NCI-H524 (cell line): ENCODE results near the gene C14orf132.

Source experiments
- DNase-seq, 2 experiments: peaks; one replicate each; lab custom pipeline; 2025; lab: John Stamatoyannopoulos, UW

Gene C14orf132

GRCh38 chr14:96119947-96120346, 80.8 kb downstream of the C14orf132 start:
- no peak for DNase-seq

GRCh38 chr14:96120392-96120791, 81.2 kb downstream of the C14orf132 start:
- no peak for DNase-seq

- DNase-seq = peak in 1 of 2 experiments; percentile 21
Measured at GRCh38 chr14:96120941-96121340, 81.8 kb downstream of the C14orf132 start.

GRCh38 chr14:96121660-96122395, 82.7 kb downstream of the C14orf132 start:
- no peak for DNase-seq

- DNase-seq = no peak
Measured at GRCh38 chr14:96122496-96122895, 83.3 kb downstream of the C14orf132 start.

GRCh38 chr14:96125536-96125935, 86.4 kb downstream of the C14orf132 start:
- no peak for DNase-seq

GRCh38 chr14:96126339-96126782, 87.2 kb downstream of the C14orf132 start:
- DNase-seq = no peak

GRCh38 chr14:96126783-96127271, 87.7 kb downstream of the C14orf132 start:
- DNase-seq = no peak

GRCh38 chr14:96129128-96129736, 90.1 kb downstream of the C14orf132 start:
- no peak for DNase-seq

GRCh38 chr14:96130391-96130790, 91.2 kb downstream of the C14orf132 start:
- DNase-seq = no peak

- DNase-seq = no peak
Measured at GRCh38 chr14:96130854-96131253, 91.7 kb downstream of the C14orf132 start.

- DNase-seq = no peak
Measured at GRCh38 chr14:96131836-96132235, 92.7 kb downstream of the C14orf132 start.

GRCh38 chr14:96134508-96134907, 95.3 kb downstream of the C14orf132 start:
- DNase-seq = no peak

GRCh38 chr14:96135285-96135684, 96.1 kb downstream of the C14orf132 start:
- DNase-seq = no peak

GRCh38 chr14:96136371-96137005, 97.3 kb downstream of the C14orf132 start:
- no peak for DNase-seq

GRCh38 chr14:96138241-96138640, 99.1 kb downstream of the C14orf132 start:
- no peak for DNase-seq

GRCh38 chr14:96139169-96139568, 100.0 kb downstream of the C14orf132 start:
- no peak for DNase-seq

- DNase-seq = no peak
Measured at GRCh38 chr14:96139879-96140278, 100.7 kb downstream of the C14orf132 start.

- no peak for DNase-seq
Measured at GRCh38 chr14:96140952-96141351, 101.8 kb downstream of the C14orf132 start.
